Central memory CD4-positive, alpha-beta T cell (primary cell): ENCODE data around the gene OARD1.
A peak's percentile ranks its signal among the peaks of the same experiment; 100 is the strongest.

Experiments used
- DNase-seq: peaks from one replicate; pipeline ENCODE4 v3.0.0; 2022

OARD1 gene

GRCh38 chr6:41074692-41075436 is 2.7 kb upstream of the OARD1 start:
- DNase-seq, result no peak

- DNase-seq, result peak; percentile 24
Observed at GRCh38 chr6:41073968-41074691, 2.0 kb upstream of the OARD1 start.

GRCh38 chr6:41073203-41073967 is 1.2 kb upstream of the OARD1 start:
- peak; percentile 81 for DNase-seq

GRCh38 chr6:41072836-41073202 is 663 bp upstream of the OARD1 start, which contains the start of gene NFYA:
Gene NFYA, plus strand, starts transcription at chr6:41072974. Its CDS starts 6,116 bp downstream, at chr6:41079090.
- DNase-seq, result no peak

GRCh38 chr6:41071501-41071922 is 644 bp downstream of the OARD1 start:
- no peak for DNase-seq

- peak; percentile 47 for DNase-seq
Observed at GRCh38 chr6:41066867-41067304, 5.3 kb downstream of the OARD1 start.

GRCh38 chr6:41065550-41066026 is 6.6 kb downstream of the OARD1 start:
- DNase-seq, result no peak

- no peak for DNase-seq
Observed at GRCh38 chr6:41064841-41065240, 7.3 kb downstream of the OARD1 start.

- DNase-seq, result no peak
Observed at GRCh38 chr6:41063884-41064285, 8.3 kb downstream of the OARD1 start.

GRCh38 chr6:41062056-41062455 is 10.1 kb downstream of the OARD1 start:
- no peak for DNase-seq

GRCh38 chr6:41061196-41061726 is 10.9 kb downstream of the OARD1 start:
- DNase-seq, result no peak

- DNase-seq, result no peak
Observed at GRCh38 chr6:41059556-41059955, 12.6 kb downstream of the OARD1 start.

GRCh38 chr6:41058783-41059181 is 13.4 kb downstream of the OARD1 start:
- DNase-seq, result no peak

- DNase-seq, result no peak
Observed at GRCh38 chr6:41056768-41057490, 15.2 kb downstream of the OARD1 start.

- DNase-seq, result no peak
Observed at GRCh38 chr6:41055149-41055548, 17.0 kb downstream of the OARD1 start.

GRCh38 chr6:41054511-41054910 is 17.6 kb downstream of the OARD1 start:
- no peak for DNase-seq

GRCh38 chr6:41053041-41053440 is 19.1 kb downstream of the OARD1 start, which contains the start of gene APOBEC2:
Gene APOBEC2, plus strand, starts transcription at chr6:41053202. Its CDS starts 146 bp downstream, at chr6:41053348.
- DNase-seq, result no peak

GRCh38 chr6:41051873-41052272 is 20.3 kb downstream of the OARD1 start:
- DNase-seq, result no peak

- no peak for DNase-seq
Observed at GRCh38 chr6:41050536-41050935, 21.6 kb downstream of the OARD1 start.

GRCh38 chr6:41049955-41050354 is 22.2 kb downstream of the OARD1 start:
- no peak for DNase-seq

GRCh38 chr6:41049521-41049920 is 22.6 kb downstream of the OARD1 start:
- no peak for DNase-seq
